GM23338 (cell line): Measurements from ENCODE around the gene SARS1. TPM values are rescaled to one million over a fixed set of nuclear protein-coding genes. Genes with fewer than 3 reads are reported as not detected.

ENCODE experiments used
- ATAC-seq: fragments of 200-7000 bp; cut with Tn5 transposase; 3 replicates; pipeline ENCODE4 v1.9.1; 2020
- DNase-seq: peaks from one replicate; pipeline ENCODE4 v3.0.0-alpha.2; 2015; ENCODE audit warnings: low spot score
- H2AFZ ChIP-seq: fragments of 200-600 bp; sonication (generic); 2 replicates; pipeline ENCODE4 v1.8.0; 2016; ENCODE audit warnings: antibody characterized with exemption, mild to moderate bottlenecking, moderate library complexity
- H3F3A ChIP-seq: fragments of 200-600 bp; sonication (generic); replicated peaks from 2 replicates; pipeline ENCODE4 v1.8.0; 2017; ENCODE audit warnings: antibody characterized with exemption, mixed run types, low read depth
- H3K27ac ChIP-seq: fragments of 200-600 bp; sonication (generic); 2 replicates; pipeline ENCODE4 v1.6.1; 2016; ENCODE audit warnings: low read depth
- H3K27me3 ChIP-seq: fragments of 200-600 bp; sonication (generic); 2 replicates; pipeline ENCODE4 v1.8.0; 2016; ENCODE audit warnings: mild to moderate bottlenecking, mixed run types, moderate library complexity; ENCODE audit not compliant: insufficient read depth
- H3K36me3 ChIP-seq: fragments of 200-600 bp; sonication (generic); 2 replicates; pipeline ENCODE4 v1.8.0; 2016; ENCODE audit warnings: mild to moderate bottlenecking; ENCODE audit not compliant: insufficient read depth
- H3K4me1 ChIP-seq: fragments of 200-600 bp; sonication (generic); 2 replicates; pipeline ENCODE4 v1.8.0; 2016; ENCODE audit warnings: mild to moderate bottlenecking, moderate library complexity; ENCODE audit not compliant: insufficient read depth
- H3K4me2 ChIP-seq: fragments of 200-600 bp; sonication (generic); 2 replicates; pipeline ENCODE4 v1.7.1; 2017; ENCODE audit warnings: mixed run types
- H3K4me3 ChIP-seq: fragments of 200-600 bp; sonication (generic); 2 replicates; pipeline ENCODE4 v1.6.1; 2016; ENCODE audit warnings: mixed run types
- H3K79me2 ChIP-seq: fragments of 200-600 bp; sonication (generic); replicated peaks from 2 replicates; pipeline ENCODE4 v1.8.0; 2017; ENCODE audit warnings: mild to moderate bottlenecking; ENCODE audit not compliant: insufficient read depth
- H3K9me2 ChIP-seq: fragments of 200-600 bp; sonication (generic); 2 replicates; pipeline ENCODE4 v1.8.0; 2017; ENCODE audit not compliant: insufficient read depth
- H4K20me1 ChIP-seq: fragments of 200-600 bp; sonication (generic); replicated peaks from 2 replicates; pipeline ENCODE4 v1.8.0; 2017; ENCODE audit warnings: mild to moderate bottlenecking; ENCODE audit not compliant: insufficient read depth
- H3K27ac Mint-ChIP-seq: 2 replicates; pipeline ENCODE4 v1.8.0; 2020; ENCODE audit warnings: inconsistent platforms, mild to moderate bottlenecking, moderate library complexity, mixed read lengths
- H3K27me3 Mint-ChIP-seq: 3 replicates; pipeline ENCODE4 v1.8.0; 2022; ENCODE audit warnings: low read depth, mild to moderate bottlenecking, moderate library complexity, mixed read lengths, inconsistent platforms; ENCODE audit not compliant: insufficient read depth, poor library complexity
- H3K36me3 Mint-ChIP-seq: 3 replicates; pipeline ENCODE4 v1.8.0; 2021; ENCODE audit warnings: low read depth, mild to moderate bottlenecking, inconsistent platforms, moderate library complexity, mixed read lengths
- H3K4me1 Mint-ChIP-seq: 3 replicates; pipeline ENCODE4 v1.8.0; 2020; ENCODE audit warnings: mild to moderate bottlenecking, inconsistent platforms, mixed read lengths
- H3K4me3 Mint-ChIP-seq: 3 replicates; pipeline ENCODE4 v1.8.0; 2021; ENCODE audit warnings: moderate library complexity, mild to moderate bottlenecking, inconsistent platforms, mixed read lengths
- H3K9me3 Mint-ChIP-seq: 3 replicates; pipeline ENCODE4 v1.8.0; 2020; ENCODE audit warnings: moderate library complexity, mild to moderate bottlenecking, inconsistent platforms, mixed read lengths
- CREB1 ChIP-seq: fragments of 250-450 bp; sonication (Bioruptor Pico); IDR thresholded peaks from 2 replicates; pipeline ENCODE4 v1.5.0; 2020; ENCODE audit warnings: low read depth, mild to moderate bottlenecking, moderate library complexity
- EZH2 ChIP-seq: fragments of 200-600 bp; sonication (generic); IDR thresholded peaks from one replicate; pipeline ENCODE4 v1.8.0; 2017; ENCODE audit warnings: antibody characterized with exemption, mild to moderate bottlenecking, low read depth; ENCODE audit not compliant: unreplicated experiment
- EZH2phosphoT487 ChIP-seq: fragments of 200-600 bp; sonication (generic); IDR thresholded peaks from one replicate; pipeline ENCODE4 v1.8.1; 2018; ENCODE audit warnings: antibody characterized with exemption; ENCODE audit not compliant: unreplicated experiment
- JUNB ChIP-seq: IDR thresholded peaks from one replicate; pipeline ENCODE4 v1.6.1; 2016; ENCODE audit warnings: antibody characterized with exemption; ENCODE audit not compliant: unreplicated experiment
- NANOG ChIP-seq: IDR thresholded peaks from 2 replicates; pipeline ENCODE4 v1.6.1; 2016; ENCODE audit warnings: antibody characterized with exemption, borderline replicate concordance
- POLR2AphosphoS5 ChIP-seq: IDR thresholded peaks from 2 replicates; pipeline ENCODE4 v1.6.1; 2016; ENCODE audit warnings: antibody characterized with exemption, low read depth
- STAT1 ChIP-seq: IDR thresholded peaks from one replicate; pipeline ENCODE4 v1.6.1; 2016; ENCODE audit warnings: antibody characterized with exemption; ENCODE audit not compliant: unreplicated experiment
- ZNF114 ChIP-seq: fragments of 250-450 bp; sonication (Bioruptor Pico); IDR thresholded peaks from 2 replicates; pipeline ENCODE4 v1.5.0; 2020; ENCODE audit warnings: mild to moderate bottlenecking, moderate library complexity
- ZNF331 ChIP-seq: fragments of 250-450 bp; sonication (Bioruptor Pico); IDR thresholded peaks from 2 replicates; pipeline ENCODE4 v1.5.0; 2020; ENCODE audit warnings: low read depth, mild to moderate bottlenecking, moderate library complexity
- polyA plus RNA-seq: library from polyadenylated mRNA; unstranded; fragments of >200 nt; fragmentation: Nextera tagmentation; extraction: Ambion mirVana; gene quantifications from 2 replicates; pipeline ENCODE4 v1.2.1, GENCODE V29; 2016
- total RNA-seq: library from RNA; depleted of rRNA; stranded (reverse); fragments of >200 nt; shearing (Covaris generic); gene quantifications from 2 replicates; pipeline ENCODE4 v1.2.3, GENCODE V29; 2014
- TF ChIP-seq, protein P1 (sequence below), 2 experiments: fragments of 200-600 bp in 1 of 2; sonication (generic) in 1 of 2; conservative IDR thresholded peaks; 2 replicates each; pipeline versions ENCODE4 v1.5.1 to v1.6.1; 2016 to 2017; ENCODE audit warnings: antibody characterized with exemption in 2 of 2, low read depth in 2 of 2, mild to moderate bottlenecking in 2 of 2, moderate library complexity in 1 of 2
- TF ChIP-seq, protein P2 (sequence below): fragments of 250-450 bp; sonication (Bioruptor Pico); IDR thresholded peaks from 2 replicates; pipeline ENCODE4 v1.5.0; 2020; ENCODE audit warnings: mild to moderate bottlenecking, moderate library complexity

The SARS1 gene
- total and polyA plus RNA-seq, 2 experiments from 2014 or later = 141 to 166 TPM

DNA sequence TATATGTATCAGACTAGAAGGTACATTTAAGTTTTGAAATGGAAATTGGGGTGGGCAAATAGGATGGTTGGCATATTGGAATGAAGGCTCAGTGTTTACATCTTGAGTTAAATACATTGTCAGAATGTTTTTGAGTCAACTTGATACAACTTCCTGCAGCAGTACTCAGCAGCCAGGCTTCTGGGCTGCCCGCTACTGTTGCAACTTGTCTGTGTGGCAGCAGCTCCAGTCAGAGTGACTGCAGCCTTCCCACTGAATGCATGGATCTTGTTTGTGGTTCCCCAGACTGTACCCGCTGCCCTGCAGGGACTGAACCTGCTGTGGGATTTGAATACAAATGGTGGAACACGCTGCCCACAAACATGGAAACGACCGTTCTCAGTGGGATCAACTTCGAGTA is 24.9 kb upstream of the SARS1 start:
- no peak for ATAC-seq
- Histone ChIP-seq H3K36me3 (no peaks in the 10 kb centered on the region), H2AFZ (no peak overlapping the region), H3K4me2 (no peak overlapping the region), H3K79me2 (no peaks in the 10 kb centered on the region), H4K20me1 (no peaks in the 10 kb centered on the region), H3K27ac (no peak overlapping the region), H3F3A (no peaks in the 10 kb centered on the region), H3K9me2 (no peaks in the 10 kb centered on the region), H3K4me1 (no peaks in the 10 kb centered on the region), H3K27me3 (no peaks in the 10 kb centered on the region), H3K4me3 (no peak overlapping the region)
- peaks cover 3% of the 10 kb centered on the region for H3K27me3 Mint-ChIP-seq
- TF ChIP-seq ZNF114 (CRISPR knock-in tag) (no peak), NANOG (no peak), CREB1 (no peak), EZH2 (no peak)
- TF ChIP-seq, protein P1, sequence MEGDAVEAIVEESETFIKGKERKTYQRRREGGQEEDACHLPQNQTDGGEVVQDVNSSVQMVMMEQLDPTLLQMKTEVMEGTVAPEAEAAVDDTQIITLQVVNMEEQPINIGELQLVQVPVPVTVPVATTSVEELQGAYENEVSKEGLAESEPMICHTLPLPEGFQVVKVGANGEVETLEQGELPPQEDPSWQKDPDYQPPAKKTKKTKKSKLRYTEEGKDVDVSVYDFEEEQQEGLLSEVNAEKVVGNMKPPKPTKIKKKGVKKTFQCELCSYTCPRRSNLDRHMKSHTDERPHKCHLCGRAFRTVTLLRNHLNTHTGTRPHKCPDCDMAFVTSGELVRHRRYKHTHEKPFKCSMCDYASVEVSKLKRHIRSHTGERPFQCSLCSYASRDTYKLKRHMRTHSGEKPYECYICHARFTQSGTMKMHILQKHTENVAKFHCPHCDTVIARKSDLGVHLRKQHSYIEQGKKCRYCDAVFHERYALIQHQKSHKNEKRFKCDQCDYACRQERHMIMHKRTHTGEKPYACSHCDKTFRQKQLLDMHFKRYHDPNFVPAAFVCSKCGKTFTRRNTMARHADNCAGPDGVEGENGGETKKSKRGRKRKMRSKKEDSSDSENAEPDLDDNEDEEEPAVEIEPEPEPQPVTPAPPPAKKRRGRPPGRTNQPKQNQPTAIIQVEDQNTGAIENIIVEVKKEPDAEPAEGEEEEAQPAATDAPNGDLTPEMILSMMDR (conservative IDR thresholded peaks at IDR 0.05; ENCODE audit: low read depth in 2 of 2) = no peak
- no peaks in the 10 kb centered on the region for H3K36me3 Mint-ChIP-seq
- no peak overlapping the region for H3K27ac Mint-ChIP-seq
- H3K9me3 Mint-ChIP-seq = no peaks in the 10 kb centered on the region
- no peak overlapping the region for H3K4me3 Mint-ChIP-seq
- peaks cover 16% of the 10 kb centered on the region for H3K4me1 Mint-ChIP-seq
- no peak for DNase-seq

DNA sequence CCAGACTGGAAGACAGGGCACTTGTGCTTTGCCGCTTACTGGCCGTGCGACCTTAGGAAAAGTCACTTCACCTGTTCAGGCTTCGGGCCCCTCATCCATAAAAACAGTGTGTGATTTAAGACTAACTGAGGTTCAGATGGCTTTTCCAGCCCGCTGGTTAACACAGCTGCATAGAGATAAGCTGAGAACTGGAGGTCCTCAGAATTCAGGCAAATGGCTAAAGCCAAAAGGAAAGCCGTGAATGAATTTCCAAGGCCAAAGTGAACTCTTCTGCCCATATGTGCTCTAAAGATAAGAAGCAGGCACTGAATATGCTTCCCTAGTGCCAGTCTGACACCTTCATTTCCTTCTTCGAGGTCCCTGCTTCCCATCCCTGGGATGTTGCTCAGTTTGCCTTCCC is 23.5 kb upstream of the SARS1 start:
- ATAC-seq = no peak
- H3K79me2 ChIP-seq = no peaks in the 10 kb centered on the region
- H3K27me3 ChIP-seq = no peaks in the 10 kb centered on the region
- Mint-ChIP-seq H3K27me3 (peaks cover 5% of the 10 kb centered on the region), H3K4me1 (peaks cover 16% of the 10 kb centered on the region), H3K4me3 (no peak overlapping the region), H3K36me3 (no peaks in the 10 kb centered on the region), H3K9me3 (no peaks in the 10 kb centered on the region), H3K27ac (no peak overlapping the region)
- no peak overlapping the region for H3K4me2 ChIP-seq
- no peak overlapping the region for H2AFZ ChIP-seq
- H3F3A ChIP-seq = no peaks in the 10 kb centered on the region
- no peak for DNase-seq
- no peak overlapping the region for H3K27ac ChIP-seq
- H3K9me2 ChIP-seq = no peaks in the 10 kb centered on the region
- no peak overlapping the region for H3K4me3 ChIP-seq
- H4K20me1 ChIP-seq = no peaks in the 10 kb centered on the region
- H3K4me1 ChIP-seq = no peaks in the 10 kb centered on the region
- no peaks in the 10 kb centered on the region for H3K36me3 ChIP-seq
- TF ChIP-seq ZNF114 (CRISPR knock-in tag) (no peak), JUNB (no peak), NANOG (no peak), CREB1 (no peak), ZNF331 (no peak), EZH2 (no peak), EZH2phosphoT487 (no peak), POLR2AphosphoS5 (no peak), STAT1 (no peak)
- TF ChIP-seq, protein P2, sequence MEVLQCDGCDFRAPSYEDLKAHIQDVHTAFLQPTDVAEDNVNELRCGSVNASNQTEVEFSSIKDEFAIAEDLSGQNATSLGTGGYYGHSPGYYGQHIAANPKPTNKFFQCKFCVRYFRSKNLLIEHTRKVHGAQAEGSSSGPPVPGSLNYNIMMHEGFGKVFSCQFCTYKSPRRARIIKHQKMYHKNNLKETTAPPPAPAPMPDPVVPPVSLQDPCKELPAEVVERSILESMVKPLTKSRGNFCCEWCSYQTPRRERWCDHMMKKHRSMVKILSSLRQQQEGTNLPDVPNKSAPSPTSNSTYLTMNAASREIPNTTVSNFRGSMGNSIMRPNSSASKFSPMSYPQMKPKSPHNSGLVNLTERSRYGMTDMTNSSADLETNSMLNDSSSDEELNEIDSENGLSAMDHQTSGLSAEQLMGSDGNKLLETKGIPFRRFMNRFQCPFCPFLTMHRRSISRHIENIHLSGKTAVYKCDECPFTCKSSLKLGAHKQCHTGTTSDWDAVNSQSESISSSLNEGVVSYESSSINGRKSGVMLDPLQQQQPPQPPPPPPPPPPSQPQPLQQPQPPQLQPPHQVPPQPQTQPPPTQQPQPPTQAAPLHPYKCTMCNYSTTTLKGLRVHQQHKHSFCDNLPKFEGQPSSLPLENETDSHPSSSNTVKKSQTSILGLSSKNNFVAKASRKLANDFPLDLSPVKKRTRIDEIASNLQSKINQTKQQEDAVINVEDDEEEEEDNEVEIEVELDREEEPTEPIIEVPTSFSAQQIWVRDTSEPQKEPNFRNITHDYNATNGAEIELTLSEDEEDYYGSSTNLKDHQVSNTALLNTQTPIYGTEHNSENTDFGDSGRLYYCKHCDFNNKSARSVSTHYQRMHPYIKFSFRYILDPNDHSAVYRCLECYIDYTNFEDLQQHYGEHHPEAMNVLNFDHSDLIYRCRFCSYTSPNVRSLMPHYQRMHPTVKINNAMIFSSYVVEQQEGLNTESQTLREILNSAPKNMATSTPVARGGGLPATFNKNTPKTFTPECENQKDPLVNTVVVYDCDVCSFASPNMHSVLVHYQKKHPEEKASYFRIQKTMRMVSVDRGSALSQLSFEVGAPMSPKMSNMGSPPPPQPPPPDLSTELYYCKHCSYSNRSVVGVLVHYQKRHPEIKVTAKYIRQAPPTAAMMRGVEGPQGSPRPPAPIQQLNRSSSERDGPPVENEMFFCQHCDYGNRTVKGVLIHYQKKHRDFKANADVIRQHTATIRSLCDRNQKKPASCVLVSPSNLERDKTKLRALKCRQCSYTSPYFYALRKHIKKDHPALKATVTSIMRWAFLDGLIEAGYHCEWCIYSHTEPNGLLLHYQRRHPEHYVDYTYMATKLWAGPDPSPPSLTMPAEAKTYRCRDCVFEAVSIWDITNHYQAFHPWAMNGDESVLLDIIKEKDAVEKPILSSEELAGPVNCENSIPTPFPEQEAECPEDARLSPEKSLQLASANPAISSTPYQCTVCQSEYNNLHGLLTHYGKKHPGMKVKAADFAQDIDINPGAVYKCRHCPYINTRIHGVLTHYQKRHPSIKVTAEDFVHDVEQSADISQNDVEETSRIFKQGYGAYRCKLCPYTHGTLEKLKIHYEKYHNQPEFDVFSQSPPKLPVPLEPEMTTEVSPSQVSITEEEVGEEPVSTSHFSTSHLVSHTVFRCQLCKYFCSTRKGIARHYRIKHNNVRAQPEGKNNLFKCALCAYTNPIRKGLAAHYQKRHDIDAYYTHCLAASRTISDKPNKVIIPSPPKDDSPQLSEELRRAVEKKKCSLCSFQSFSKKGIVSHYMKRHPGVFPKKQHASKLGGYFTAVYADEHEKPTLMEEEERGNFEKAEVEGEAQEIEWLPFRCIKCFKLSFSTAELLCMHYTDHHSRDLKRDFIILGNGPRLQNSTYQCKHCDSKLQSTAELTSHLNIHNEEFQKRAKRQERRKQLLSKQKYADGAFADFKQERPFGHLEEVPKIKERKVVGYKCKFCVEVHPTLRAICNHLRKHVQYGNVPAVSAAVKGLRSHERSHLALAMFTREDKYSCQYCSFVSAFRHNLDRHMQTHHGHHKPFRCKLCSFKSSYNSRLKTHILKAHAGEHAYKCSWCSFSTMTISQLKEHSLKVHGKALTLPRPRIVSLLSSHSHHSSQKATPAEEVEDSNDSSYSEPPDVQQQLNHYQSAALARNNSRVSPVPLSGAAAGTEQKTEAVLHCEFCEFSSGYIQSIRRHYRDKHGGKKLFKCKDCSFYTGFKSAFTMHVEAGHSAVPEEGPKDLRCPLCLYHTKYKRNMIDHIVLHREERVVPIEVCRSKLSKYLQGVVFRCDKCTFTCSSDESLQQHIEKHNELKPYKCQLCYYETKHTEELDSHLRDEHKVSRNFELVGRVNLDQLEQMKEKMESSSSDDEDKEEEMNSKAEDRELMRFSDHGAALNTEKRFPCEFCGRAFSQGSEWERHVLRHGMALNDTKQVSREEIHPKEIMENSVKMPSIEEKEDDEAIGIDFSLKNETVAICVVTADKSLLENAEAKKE (CRISPR knock-in tag) = no peak
- TF ChIP-seq, protein P1 (conservative IDR thresholded peaks at IDR 0.05; ENCODE audit: low read depth in 2 of 2) = no peak
